ENCODE data around the gene PMS1.
"Not testable (repeated sequence)": the region's sequence is repeated elsewhere in the genome, so short reads cannot be mapped to it uniquely, and the experiment has no call there.

The PMS1 gene

GRCh38 chr2:189834059-189834458, 49.8 kb downstream of the PMS1 start:
- H3K56ac ChIP-seq (ENCODE audit: low read length): no peak overlapping the region
- H2BK5ac ChIP-seq (ENCODE audit: low read length): no peak overlapping the region
- H3K36me3 ChIP-seq (ENCODE audit: control insufficient read depth, insufficient read depth, low read length): no peaks in the 10 kb centered on the region
- no peak overlapping the region for H3K4me3 ChIP-seq (ENCODE audit: low read length)
- H3K79me2 ChIP-seq (ENCODE audit: control insufficient read depth, insufficient read depth, low read length): no peaks in the 10 kb centered on the region
- H3K4me2 ChIP-seq (ENCODE audit: low read length): no peak overlapping the region
- H3K79me1 ChIP-seq (ENCODE audit: low read length): no peaks in the 10 kb centered on the region
- WGBS (ENCODE audit: extremely low coverage, insufficient coverage, low lambda C conversion rate): no CpG with 5 or more reads among the region's 3 CpGs
- no peaks in the 10 kb centered on the region for H3K4me1 ChIP-seq (ENCODE audit: control insufficient read depth, low read depth, low read length)
- no peak overlapping the region for H3K27ac ChIP-seq (ENCODE audit: low read depth, low read length)
- no peaks in the 10 kb centered on the region for H3K27me3 ChIP-seq (ENCODE audit: insufficient read depth, low read length, poor library complexity)
- no peak overlapping the region for H3K18ac ChIP-seq (ENCODE audit: low read length)
- H3K9ac ChIP-seq (ENCODE audit: low read length): no peak overlapping the region
- no peak for DNase-seq
- H2BK120ac ChIP-seq (ENCODE audit: low read depth, low read length): no peak overlapping the region
- no peak overlapping the region for H4K8ac ChIP-seq (ENCODE audit: low read depth, low read length)
- no peak overlapping the region for H2AK5ac ChIP-seq (ENCODE audit: low read length)
- H3K4ac ChIP-seq (ENCODE audit: low read depth, low read length): no peak overlapping the region
- H2BK15ac ChIP-seq (replicated peaks; ENCODE audit: low read depth): no peak overlapping the region
- H4K5ac ChIP-seq (ENCODE audit: low read length): no peak overlapping the region
- no peak overlapping the region for H3K23ac ChIP-seq (ENCODE audit: low read length)

GRCh38 chr2:189834642-189835041, 50.4 kb downstream of the PMS1 start:
- not testable (repeated sequence) for H2AK5ac ChIP-seq (ENCODE audit: low read length); H4K8ac ChIP-seq (ENCODE audit: low read depth, low read length); H3K23ac ChIP-seq (ENCODE audit: low read length); H3K4me3 ChIP-seq (ENCODE audit: low read length); H2BK5ac ChIP-seq (ENCODE audit: low read length); H3K79me2 ChIP-seq (ENCODE audit: control insufficient read depth, insufficient read depth, low read length); H2BK15ac ChIP-seq (replicated peaks; ENCODE audit: low read depth); H4K5ac ChIP-seq (ENCODE audit: low read length); H3K4ac ChIP-seq (ENCODE audit: low read depth, low read length); H3K36me3 ChIP-seq (ENCODE audit: control insufficient read depth, insufficient read depth, low read length); H3K18ac ChIP-seq (ENCODE audit: low read length); H2BK120ac ChIP-seq (ENCODE audit: low read depth, low read length); H3K4me2 ChIP-seq (ENCODE audit: low read length); H3K9ac ChIP-seq (ENCODE audit: low read length); DNase-seq; H3K79me1 ChIP-seq (ENCODE audit: low read length); H3K4me1 ChIP-seq (ENCODE audit: control insufficient read depth, low read depth, low read length); H3K27ac ChIP-seq (ENCODE audit: low read depth, low read length); H3K27me3 ChIP-seq (ENCODE audit: insufficient read depth, low read length, poor library complexity); H3K56ac ChIP-seq (ENCODE audit: low read length)
- no CpG with 5 or more reads among the region's 1 CpG for WGBS (ENCODE audit: extremely low coverage, insufficient coverage, low lambda C conversion rate)

- no peak for DNase-seq
- Histone ChIP-seq H3K9ac (ENCODE audit: low read length) (no peak overlapping the region), H3K56ac (ENCODE audit: low read length) (no peak overlapping the region), H4K5ac (ENCODE audit: low read length) (no peak overlapping the region), H3K4me2 (ENCODE audit: low read length) (no peak overlapping the region), H4K8ac (ENCODE audit: low read depth, low read length) (no peak overlapping the region), H3K4me3 (ENCODE audit: low read length) (no peak overlapping the region), H2BK120ac (ENCODE audit: low read depth, low read length) (no peak overlapping the region), H2BK15ac (replicated peaks; ENCODE audit: low read depth) (no peak overlapping the region), H3K4ac (ENCODE audit: low read depth, low read length) (no peak overlapping the region), H3K18ac (ENCODE audit: low read length) (no peak overlapping the region), H3K27ac (ENCODE audit: low read depth, low read length) (no peak overlapping the region), H3K36me3 (ENCODE audit: control insufficient read depth, insufficient read depth, low read length) (no peaks in the 10 kb centered on the region), H2BK5ac (ENCODE audit: low read length) (no peak overlapping the region), H3K27me3 (ENCODE audit: insufficient read depth, low read length, poor library complexity) (no peaks in the 10 kb centered on the region), H3K79me2 (ENCODE audit: control insufficient read depth, insufficient read depth, low read length) (no peaks in the 10 kb centered on the region), H3K79me1 (ENCODE audit: low read length) (no peaks in the 10 kb centered on the region), H3K23ac (ENCODE audit: low read length) (no peak overlapping the region), H2AK5ac (ENCODE audit: low read length) (no peak overlapping the region), H3K4me1 (ENCODE audit: control insufficient read depth, low read depth, low read length) (no peaks in the 10 kb centered on the region)
- WGBS (ENCODE audit: extremely low coverage, insufficient coverage, low lambda C conversion rate): no CpG with 5 or more reads among the region's 4 CpGs
Measured at GRCh38 chr2:189835855-189836558, 51.8 kb downstream of the PMS1 start.

- Histone ChIP-seq H3K56ac (ENCODE audit: low read length) (no peak overlapping the region), H3K79me1 (ENCODE audit: low read length) (no peaks in the 10 kb centered on the region), H2BK5ac (ENCODE audit: low read length) (no peak overlapping the region), H3K18ac (ENCODE audit: low read length) (no peak overlapping the region), H2AK5ac (ENCODE audit: low read length) (no peak overlapping the region), H3K27ac (ENCODE audit: low read depth, low read length) (no peak overlapping the region), H3K4me2 (ENCODE audit: low read length) (no peak overlapping the region), H3K27me3 (ENCODE audit: insufficient read depth, low read length, poor library complexity) (no peaks in the 10 kb centered on the region), H3K4me3 (ENCODE audit: low read length) (no peak overlapping the region), H3K4ac (ENCODE audit: low read depth, low read length) (no peak overlapping the region), H3K79me2 (ENCODE audit: control insufficient read depth, insufficient read depth, low read length) (no peaks in the 10 kb centered on the region), H3K23ac (ENCODE audit: low read length) (no peak overlapping the region), H4K8ac (ENCODE audit: low read depth, low read length) (no peak overlapping the region), H4K5ac (ENCODE audit: low read length) (no peak overlapping the region), H3K9ac (ENCODE audit: low read length) (no peak overlapping the region), H3K4me1 (ENCODE audit: control insufficient read depth, low read depth, low read length) (no peaks in the 10 kb centered on the region), H2BK120ac (ENCODE audit: low read depth, low read length) (no peak overlapping the region), H3K36me3 (ENCODE audit: control insufficient read depth, insufficient read depth, low read length) (no peaks in the 10 kb centered on the region), H2BK15ac (replicated peaks; ENCODE audit: low read depth) (no peak overlapping the region)
- DNase-seq: peak; percentile 11
- no CpG with 5 or more reads among the region's 4 CpGs for WGBS (ENCODE audit: extremely low coverage, insufficient coverage, low lambda C conversion rate)
Measured at GRCh38 chr2:189836644-189837043, 52.4 kb downstream of the PMS1 start.

GRCh38 chr2:189837326-189837725, 53.1 kb downstream of the PMS1 start:
- whole genome bisulfite sequencing (ENCODE audit: extremely low coverage, insufficient coverage, low lambda C conversion rate): no CpG with 5 or more reads among the region's 2 CpGs
- H3K18ac ChIP-seq (ENCODE audit: low read length): no peak overlapping the region
- no peak overlapping the region for H2BK5ac ChIP-seq (ENCODE audit: low read length)
- H2BK15ac ChIP-seq (replicated peaks; ENCODE audit: low read depth): no peak overlapping the region
- H4K5ac ChIP-seq (ENCODE audit: low read length): no peak overlapping the region
- H3K4me3 ChIP-seq (ENCODE audit: low read length): no peak overlapping the region
- H3K56ac ChIP-seq (ENCODE audit: low read length): no peak overlapping the region
- DNase-seq: no peak
- H3K23ac ChIP-seq (ENCODE audit: low read length): no peak overlapping the region
- H4K8ac ChIP-seq (ENCODE audit: low read depth, low read length): no peak overlapping the region
- H3K79me1 ChIP-seq (ENCODE audit: low read length): peaks cover 1% of the 10 kb centered on the region
- H3K36me3 ChIP-seq (ENCODE audit: control insufficient read depth, insufficient read depth, low read length): no peaks in the 10 kb centered on the region
- no peak overlapping the region for H3K4me2 ChIP-seq (ENCODE audit: low read length)
- H3K27me3 ChIP-seq (ENCODE audit: insufficient read depth, low read length, poor library complexity): no peaks in the 10 kb centered on the region
- no peak overlapping the region for H2BK120ac ChIP-seq (ENCODE audit: low read depth, low read length)
- H3K27ac ChIP-seq (ENCODE audit: low read depth, low read length): no peak overlapping the region
- no peak overlapping the region for H2AK5ac ChIP-seq (ENCODE audit: low read length)
- peaks cover 3% of the 10 kb centered on the region for H3K4me1 ChIP-seq (ENCODE audit: control insufficient read depth, low read depth, low read length)
- H3K9ac ChIP-seq (ENCODE audit: low read length): no peak overlapping the region
- no peak overlapping the region for H3K4ac ChIP-seq (ENCODE audit: low read depth, low read length)
- H3K79me2 ChIP-seq (ENCODE audit: control insufficient read depth, insufficient read depth, low read length): no peaks in the 10 kb centered on the region

GRCh38 chr2:189841019-189841418, 56.8 kb downstream of the PMS1 start:
- H4K8ac ChIP-seq (ENCODE audit: low read depth, low read length): no peak overlapping the region
- no peak overlapping the region for H3K56ac ChIP-seq (ENCODE audit: low read length)
- H3K27me3 ChIP-seq (ENCODE audit: insufficient read depth, low read length, poor library complexity): no peaks in the 10 kb centered on the region
- no peak overlapping the region for H2BK5ac ChIP-seq (ENCODE audit: low read length)
- no peaks in the 10 kb centered on the region for H3K36me3 ChIP-seq (ENCODE audit: control insufficient read depth, insufficient read depth, low read length)
- no peak overlapping the region for H2BK120ac ChIP-seq (ENCODE audit: low read depth, low read length)
- H3K79me1 ChIP-seq (ENCODE audit: low read length): peaks cover 1% of the 10 kb centered on the region
- no peak overlapping the region for H3K4ac ChIP-seq (ENCODE audit: low read depth, low read length)
- no peak overlapping the region for H4K5ac ChIP-seq (ENCODE audit: low read length)
- no peak overlapping the region for H3K4me2 ChIP-seq (ENCODE audit: low read length)
- no peak overlapping the region for H3K9ac ChIP-seq (ENCODE audit: low read length)
- no peak overlapping the region for H3K27ac ChIP-seq (ENCODE audit: low read depth, low read length)
- peaks cover 3% of the 10 kb centered on the region for H3K4me1 ChIP-seq (ENCODE audit: control insufficient read depth, low read depth, low read length)
- H3K79me2 ChIP-seq (ENCODE audit: control insufficient read depth, insufficient read depth, low read length): no peaks in the 10 kb centered on the region
- DNase-seq: no peak
- H3K23ac ChIP-seq (ENCODE audit: low read length): no peak overlapping the region
- H2BK15ac ChIP-seq (replicated peaks; ENCODE audit: low read depth): no peak overlapping the region
- no peak overlapping the region for H3K18ac ChIP-seq (ENCODE audit: low read length)
- H2AK5ac ChIP-seq (ENCODE audit: low read length): no peak overlapping the region
- no peak overlapping the region for H3K4me3 ChIP-seq (ENCODE audit: low read length)
